Skin of body (tissue), 2 donors: ENCODE data around the gene ADAM22. TPM values are rescaled to one million over a fixed set of nuclear protein-coding genes. Genes with fewer than 3 reads are reported as not detected.

Source experiments
- DNase-seq: peaks from one replicate; lab custom pipeline; 2025; lab: John Stamatoyannopoulos, UW
- total RNA-seq: library from RNA; depleted of rRNA; stranded (reverse); fragments of >200 nt; gene quantifications from one replicate; pipeline ENCODE4 v1.2.3, GENCODE V29; 2014

ADAM22 gene
- total RNA-seq, 1 donor from 2014 or later, result 18.6 TPM

GRCh38 chr7:88214456-88214855 is 280.4 kb downstream of the ADAM22 start:
- DNase-seq, result no peak

GRCh38 chr7:88215295-88215694 is 281.2 kb downstream of the ADAM22 start:
- no peak for DNase-seq

- no peak for DNase-seq
These were observed 282.2 kb downstream of the ADAM22 start for GRCh38 chr7:88216276-88216675.

DNA sequence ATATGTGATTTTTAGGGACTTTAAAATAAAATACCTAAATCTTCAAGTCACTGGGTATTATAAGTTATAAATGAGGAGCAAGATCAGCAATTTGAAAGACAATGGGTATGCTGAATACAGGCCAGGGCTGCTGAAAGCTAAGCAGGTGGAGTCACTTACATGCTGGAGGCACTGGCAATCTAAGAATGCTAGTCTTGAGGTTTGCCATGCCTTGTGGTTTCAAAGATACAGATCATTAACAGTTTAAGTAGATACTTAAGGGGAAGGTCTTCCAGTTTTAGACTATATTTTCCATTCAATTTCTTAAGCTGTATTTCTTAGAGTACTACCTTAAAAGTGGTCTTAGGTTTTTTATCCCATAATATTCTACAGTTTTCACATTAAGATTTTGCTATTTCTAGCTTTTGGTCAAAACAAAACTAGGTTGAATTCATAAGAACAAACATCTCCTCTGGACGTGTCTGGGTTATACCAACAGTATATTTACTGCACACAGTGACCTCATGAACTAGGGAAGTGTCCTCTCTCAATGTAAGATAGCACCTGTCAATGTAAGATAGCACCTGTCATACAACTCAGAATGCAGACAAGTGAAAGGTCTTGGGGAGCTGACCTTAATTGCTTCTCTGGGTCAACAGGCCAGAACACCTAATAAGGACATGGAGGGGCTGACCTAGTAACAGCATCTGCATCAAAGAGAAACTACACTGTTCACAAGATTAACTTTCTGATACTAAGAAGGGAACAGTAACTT is 283.8 kb downstream of the ADAM22 start:
- DNase-seq, result no peak

DNA sequence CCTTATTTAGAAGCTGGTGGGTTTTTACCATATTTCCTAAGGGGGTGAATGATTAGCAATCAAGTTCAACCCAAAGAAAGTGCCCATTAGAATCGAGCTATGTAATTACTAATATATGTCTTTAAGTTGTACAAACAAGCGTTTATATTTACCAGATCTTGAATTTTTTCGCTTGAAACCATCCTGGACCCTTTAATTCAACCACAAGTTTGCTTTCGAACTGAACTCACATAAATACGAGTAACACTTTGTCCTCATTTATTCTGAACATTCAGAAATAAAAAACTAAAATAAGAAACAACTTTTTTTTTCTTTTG is 284.3 kb downstream of the ADAM22 start:
- DNase-seq, result no peak

GRCh38 chr7:88218836-88219605 is 285.0 kb downstream of the ADAM22 start:
- peak; percentile 30 for DNase-seq

DNA sequence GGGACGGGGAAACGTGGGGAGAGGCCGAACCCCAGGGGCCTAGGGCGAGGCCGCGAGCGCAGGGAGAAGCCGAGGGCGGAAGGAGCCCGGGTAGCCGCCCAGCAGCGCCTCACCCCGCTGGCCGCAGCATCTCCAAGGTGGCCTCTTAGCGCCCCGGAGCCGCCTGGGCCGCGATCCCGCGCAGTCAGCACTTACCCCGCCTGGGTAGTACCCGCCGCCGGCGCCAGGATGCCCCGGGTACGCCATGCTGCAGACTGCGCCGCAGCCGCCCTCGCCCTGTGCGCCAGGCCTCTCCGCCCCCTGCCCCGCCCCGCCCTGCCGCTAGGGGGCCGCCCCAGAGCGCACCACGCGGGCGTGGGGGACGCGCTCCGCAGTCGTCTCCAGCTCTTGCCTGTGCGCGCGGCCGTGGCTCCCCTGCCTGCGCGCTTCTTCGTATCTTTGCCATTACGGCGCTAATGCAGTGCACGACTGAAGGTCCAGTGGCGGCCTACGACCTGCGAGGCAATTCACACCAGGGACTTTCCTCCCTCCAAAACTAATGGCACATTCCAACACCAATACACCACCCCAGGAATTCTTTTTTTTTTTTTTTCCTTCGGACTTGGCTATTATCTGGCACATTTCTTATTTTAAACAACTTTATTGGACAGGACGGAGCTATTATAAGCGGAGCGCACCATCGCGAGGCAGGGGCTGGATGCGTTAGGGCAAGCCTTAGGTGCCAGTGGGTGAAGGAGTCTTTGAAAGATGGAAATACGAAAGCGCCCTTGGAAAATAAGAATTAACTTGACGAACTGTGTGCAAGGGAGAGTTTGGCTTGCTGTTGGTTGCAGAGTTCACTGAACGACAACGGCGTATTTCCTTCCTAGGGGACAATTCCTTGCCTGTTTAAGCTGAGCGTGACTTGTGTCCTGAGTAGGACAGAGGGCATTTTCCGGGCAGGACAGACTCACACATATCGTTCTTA is 286.0 kb downstream of the ADAM22 start, which contains the start of gene SRI:
Gene SRI, minus strand, starts transcription at position 258 of the 967 bp plus-strand sequence. Its CDS starts 12 bp downstream, at position 246.
- peak; percentile 76 for DNase-seq

- DNase-seq, result no peak
These were observed 289.2 kb downstream of the ADAM22 start for GRCh38 chr7:88223265-88223664.

DNA sequence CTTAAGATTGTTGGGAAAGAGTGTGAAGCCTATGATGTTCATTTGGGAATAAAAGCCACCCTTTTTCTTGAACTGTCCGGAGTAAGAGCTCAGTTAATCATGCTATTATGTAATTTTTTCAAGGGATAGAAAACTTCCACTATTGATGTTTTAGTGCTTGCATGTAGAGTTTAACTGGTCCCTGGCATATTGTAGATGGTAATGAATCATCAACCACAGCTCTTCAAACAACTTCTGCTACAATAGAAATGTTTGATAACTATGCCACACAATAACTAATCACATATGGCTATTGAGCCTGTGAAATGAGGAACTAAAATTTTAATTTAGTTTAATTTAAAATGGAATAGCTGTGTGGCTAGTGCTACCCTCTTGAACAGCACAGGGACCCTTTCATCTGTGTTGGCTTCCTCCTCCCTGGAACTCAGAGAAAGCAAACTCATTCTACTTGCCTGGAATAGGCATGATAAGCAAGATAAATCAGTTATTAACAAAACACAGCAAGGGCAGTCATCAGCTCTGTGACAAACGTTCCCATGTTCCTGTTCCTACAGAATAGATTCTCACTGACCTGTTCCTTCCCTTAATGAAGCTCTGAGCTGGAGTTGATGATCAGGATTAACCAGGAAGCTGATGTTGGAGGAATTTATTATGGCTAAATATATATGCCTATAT is 290.7 kb downstream of the ADAM22 start:
- no peak for DNase-seq

DNA sequence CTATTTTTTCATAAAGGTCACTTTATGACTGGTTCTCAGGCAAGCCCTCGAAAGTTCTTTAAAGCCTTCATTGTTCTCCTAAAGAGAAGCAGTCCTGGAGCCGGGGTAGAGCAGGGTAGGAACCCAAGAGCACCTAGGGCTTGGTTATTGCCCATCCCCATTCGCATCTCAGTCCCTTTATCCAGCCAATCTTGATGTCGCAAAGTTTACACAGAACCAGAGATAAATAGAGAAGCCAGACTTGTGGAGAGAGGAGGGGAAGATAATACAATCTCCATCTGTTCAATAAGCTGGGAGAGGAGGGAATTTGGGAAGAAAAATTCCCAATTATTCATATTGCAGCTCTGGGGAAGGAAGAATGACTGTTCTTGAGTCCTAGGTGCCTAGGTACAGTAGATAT is 292.1 kb downstream of the ADAM22 start:
- no peak for DNase-seq

- DNase-seq, result no peak
These were observed 292.9 kb downstream of the ADAM22 start for GRCh38 chr7:88226886-88227516.

DNA sequence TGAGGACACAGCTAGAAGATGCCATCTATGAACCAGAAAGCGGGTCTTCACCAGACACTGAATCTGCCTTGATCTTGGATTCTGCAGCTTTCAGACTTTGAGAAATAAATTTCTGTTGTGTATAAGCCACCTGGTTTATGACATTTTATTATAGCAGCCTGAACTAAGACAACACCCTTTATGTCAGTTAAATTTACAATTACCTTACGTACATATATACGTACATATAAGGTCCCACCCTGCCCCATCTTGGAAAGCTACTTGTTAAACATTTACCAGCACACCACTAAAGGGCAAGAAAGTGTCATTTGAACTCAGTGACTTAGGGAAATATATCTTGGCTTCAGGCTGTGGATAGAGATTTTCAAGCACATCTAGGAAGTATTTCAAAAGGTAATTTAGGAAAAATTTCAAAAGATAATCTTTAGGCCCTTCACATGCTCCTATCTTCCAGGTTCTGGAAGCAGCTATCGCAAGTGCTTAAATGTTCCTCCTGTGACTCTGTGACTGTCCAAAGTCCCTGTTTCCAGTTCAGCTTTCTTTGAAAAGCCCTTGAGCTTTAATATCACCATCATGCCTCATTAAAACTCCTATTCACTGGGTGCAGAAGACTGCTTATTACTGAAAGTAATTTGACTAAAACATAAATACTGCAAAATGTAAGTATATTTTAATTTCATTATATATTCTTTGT is 295.4 kb downstream of the ADAM22 start:
- DNase-seq, result no peak

DNA sequence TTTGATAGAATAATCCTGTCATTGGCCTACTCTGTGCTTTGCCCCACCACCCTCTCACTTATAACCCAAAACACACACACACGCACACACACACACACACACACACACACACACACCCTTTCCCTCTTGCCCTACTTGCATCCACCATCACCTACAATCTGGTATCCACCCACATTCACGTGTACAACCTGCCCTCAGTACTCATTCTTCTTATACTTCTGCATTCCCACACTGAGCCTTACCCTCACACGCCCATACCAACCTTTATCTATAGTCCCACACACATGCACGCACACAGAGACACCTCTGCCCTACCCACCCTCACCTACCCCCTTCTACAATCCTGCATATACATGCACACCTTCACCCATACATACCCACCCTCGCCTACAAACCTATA is 296.6 kb downstream of the ADAM22 start:
- no peak for DNase-seq

- DNase-seq, result no peak
These were observed 299.8 kb downstream of the ADAM22 start for GRCh38 chr7:88233828-88234227.

DNA sequence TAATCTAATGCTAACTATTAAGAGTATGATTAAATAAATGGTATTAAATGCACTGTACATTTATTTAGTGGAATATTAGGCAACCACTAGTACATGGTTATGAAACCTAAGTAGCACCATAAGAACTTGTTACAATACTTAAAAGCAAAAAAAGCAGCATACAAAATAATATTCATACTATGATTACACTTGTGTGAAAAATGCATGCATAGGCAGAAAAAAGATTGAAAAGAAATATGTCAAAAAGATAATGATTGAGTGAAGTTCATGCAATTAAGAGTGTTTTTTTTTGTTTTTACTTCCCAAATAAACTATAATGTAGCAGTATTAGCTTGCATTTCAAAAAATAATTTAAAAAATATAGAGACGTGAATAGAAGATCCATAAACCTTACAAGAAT is 305.8 kb downstream of the ADAM22 start:
- DNase-seq, result no peak

DNA sequence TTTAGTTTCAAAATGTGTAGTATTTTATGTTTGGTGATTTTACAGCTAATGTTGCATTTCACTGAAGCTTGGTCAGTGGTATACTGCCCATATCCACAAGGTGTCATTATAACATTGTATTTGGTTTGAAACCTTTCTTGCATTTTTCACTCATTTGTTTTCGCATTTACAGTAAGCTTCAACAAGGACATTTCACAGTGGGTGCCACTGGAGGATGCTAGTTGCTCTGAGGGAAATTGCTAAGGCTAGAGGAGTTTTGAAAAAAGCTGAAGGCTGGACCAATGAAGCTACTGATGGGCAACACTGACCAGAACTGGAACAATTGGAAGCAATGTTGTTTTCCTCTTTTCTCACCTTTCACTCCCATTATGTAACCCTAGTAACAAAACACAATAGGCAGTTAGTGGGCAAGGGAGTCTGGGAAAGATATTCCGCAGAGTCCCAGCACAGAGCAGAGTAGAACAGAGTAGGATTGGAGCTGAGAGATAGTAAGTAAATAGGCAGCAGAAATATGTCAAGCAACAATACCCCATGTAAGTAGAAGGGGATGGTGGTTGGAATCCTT is 309.4 kb downstream of the ADAM22 start:
- DNase-seq, result peak; percentile 68

DNA sequence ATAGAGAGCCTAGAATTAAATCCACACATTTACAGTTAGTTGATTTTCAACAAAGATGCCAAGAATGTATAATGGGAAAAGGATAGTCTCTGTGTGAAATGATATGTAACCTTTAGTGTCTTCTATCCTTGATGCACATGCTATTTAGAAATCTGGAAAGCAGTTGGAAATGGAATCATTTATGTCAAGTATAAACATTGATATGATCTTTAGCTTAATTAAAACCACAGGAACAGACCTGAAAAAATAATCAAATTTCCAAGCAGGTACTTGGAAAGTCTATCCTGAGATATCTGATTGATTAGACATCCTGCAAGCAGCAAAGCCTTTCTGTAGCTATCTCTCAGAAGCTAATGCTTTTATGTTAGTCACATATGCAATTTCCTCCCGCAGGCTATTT is 310.2 kb downstream of the ADAM22 start:
- no peak for DNase-seq
